22Rv1 (cell line): ENCODE measurements around the gene EPS8L3.

Source experiments
- ZFX ChIP-seq: fragments of 450-650 bp; IDR thresholded peaks from 2 replicates; pipeline ENCODE4 v1.6.1; 2017; ENCODE audit warnings: antibody characterized with exemption, borderline replicate concordance
- TF ChIP-seq, protein P1 (sequence below): fragments of 450-650 bp; IDR thresholded peaks from 2 replicates; pipeline ENCODE4 v1.5.1; 2017; ENCODE audit warnings: mild to moderate bottlenecking

DNA sequence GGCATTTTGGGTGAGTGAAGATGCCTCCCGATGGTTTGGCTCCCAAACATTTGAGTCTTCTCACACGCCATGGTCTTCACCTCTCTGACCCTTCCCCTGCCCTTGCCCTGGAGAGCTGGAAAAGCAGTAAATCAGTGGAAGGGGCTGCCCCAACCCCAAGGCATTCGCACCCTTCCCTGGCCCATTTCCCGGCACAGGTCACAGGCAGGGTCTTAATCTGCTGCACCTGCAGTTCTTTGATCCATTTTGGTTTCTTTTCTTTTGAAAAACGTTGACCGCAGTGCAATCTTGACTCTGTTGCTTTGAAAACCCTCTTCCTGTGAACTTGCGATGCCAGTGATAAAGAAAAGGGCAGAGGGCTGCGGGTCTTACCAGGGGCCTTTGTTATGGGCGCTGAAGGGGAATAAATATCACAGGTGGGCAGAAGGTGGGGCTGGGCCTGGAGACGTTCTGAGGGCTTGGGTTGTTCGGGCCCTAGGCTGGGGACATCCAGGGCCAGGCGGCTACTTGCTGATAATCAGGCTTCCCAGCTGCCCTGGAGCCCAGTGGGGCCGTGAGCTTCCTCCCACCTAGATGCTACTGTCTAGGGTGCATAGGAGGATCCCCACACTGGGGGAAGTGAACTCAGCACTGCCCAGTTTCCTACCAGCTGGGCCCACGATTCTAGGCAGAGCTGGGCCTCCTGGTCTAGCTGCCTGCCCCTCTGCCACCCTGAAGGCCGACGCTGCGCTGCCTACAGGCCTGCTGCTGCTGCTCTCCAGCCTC is 38.6 kb upstream of the EPS8L3 start:
- TF ChIP-seq, protein P1, sequence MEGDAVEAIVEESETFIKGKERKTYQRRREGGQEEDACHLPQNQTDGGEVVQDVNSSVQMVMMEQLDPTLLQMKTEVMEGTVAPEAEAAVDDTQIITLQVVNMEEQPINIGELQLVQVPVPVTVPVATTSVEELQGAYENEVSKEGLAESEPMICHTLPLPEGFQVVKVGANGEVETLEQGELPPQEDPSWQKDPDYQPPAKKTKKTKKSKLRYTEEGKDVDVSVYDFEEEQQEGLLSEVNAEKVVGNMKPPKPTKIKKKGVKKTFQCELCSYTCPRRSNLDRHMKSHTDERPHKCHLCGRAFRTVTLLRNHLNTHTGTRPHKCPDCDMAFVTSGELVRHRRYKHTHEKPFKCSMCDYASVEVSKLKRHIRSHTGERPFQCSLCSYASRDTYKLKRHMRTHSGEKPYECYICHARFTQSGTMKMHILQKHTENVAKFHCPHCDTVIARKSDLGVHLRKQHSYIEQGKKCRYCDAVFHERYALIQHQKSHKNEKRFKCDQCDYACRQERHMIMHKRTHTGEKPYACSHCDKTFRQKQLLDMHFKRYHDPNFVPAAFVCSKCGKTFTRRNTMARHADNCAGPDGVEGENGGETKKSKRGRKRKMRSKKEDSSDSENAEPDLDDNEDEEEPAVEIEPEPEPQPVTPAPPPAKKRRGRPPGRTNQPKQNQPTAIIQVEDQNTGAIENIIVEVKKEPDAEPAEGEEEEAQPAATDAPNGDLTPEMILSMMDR = no peak
- no peak for TF ChIP-seq ZFX
